GM18511 (cell line): ENCODE measurements around the gene RPL18A.

Experiments
- ATAC-seq: cut with Tn5 transposase; IDR thresholded peaks from one replicate; pipeline ENCODE4 v1.9.1; 2021; ENCODE audit warnings: mild to moderate bottlenecking, moderate library complexity; ENCODE audit not compliant: unreplicated experiment

RPL18A gene

DNA sequence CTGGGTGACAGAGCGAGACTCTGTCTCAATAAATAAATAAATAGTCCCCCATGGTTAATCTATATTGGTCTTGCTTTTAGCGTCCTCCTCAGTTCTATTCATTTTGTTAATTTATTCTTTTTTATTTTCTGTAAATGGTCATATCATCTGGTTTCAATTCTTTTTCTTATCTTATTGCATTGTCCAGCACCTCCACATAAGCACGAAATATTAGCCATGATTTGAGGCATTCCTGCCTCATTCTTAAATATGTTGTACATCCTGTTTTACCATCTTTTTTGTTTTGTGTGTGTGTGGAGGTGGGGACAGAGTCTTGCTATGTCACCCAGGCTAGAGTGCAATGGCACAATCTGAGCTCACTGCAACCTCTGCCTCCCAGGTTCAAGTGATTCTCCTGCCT is 48.5 kb downstream of the RPL18A start:
- ATAC-seq: no peak

DNA sequence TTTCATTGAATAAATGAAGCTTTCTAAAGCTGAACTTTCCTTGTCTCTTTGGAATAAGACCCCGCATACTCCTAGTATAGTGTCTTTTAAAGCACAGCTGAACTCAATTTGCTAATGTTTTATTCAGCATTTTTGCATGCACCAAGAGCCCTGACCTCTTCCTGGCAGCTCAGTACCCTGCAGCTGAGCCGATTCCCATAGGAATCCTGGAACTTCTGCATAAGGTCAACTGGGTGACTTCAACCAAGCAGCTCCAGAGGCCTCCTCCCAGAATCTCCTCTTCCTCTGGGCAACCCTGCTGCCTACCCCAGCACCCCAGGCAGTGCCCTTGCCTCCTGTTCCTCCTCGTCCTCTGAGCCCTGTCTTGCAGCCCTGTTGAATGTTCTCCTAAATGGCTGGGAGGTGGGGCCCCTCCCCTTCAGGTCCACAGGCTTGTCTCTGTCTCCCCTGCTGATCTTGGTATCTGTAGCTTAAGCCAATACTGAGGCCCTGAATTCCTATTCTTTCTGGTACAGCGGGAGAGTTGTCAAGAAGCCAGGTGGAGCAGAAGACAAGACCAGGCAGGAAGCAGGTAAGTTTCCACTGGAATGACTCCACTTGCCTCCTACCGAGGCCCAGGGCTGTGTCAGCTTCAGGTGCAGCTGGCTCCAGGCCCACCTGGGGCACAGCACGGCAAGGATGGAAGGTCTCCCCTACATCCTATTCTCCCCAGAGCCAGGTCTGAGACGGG is 49.5 kb downstream of the RPL18A start:
- no peak for ATAC-seq

GRCh38 chr19:17910791-17911360 is 51.2 kb downstream of the RPL18A start:
- ATAC-seq: no peak
